ENCODE results near the gene FILIP1L.

GRCh38 chr3:99884484-99884883, 229.8 kb downstream of the FILIP1L start:
- no peak for TF ChIP-seq CTCF (IDR thresholded peaks at IDR 0.05)
- no peak for TF ChIP-seq POLR2AphosphoS5 (IDR thresholded peaks at IDR 0.05)
- TF ChIP-seq POLR2A (IDR thresholded peaks at IDR 0.05), result no peak
- no peak for TF ChIP-seq EP300 (IDR thresholded peaks at IDR 0.05)

Data from stomach (tissue), 4 donors.